IMR-90 (cell line): ENCODE measurements around the gene MRE11. TPM values are rescaled to one million over a fixed set of nuclear protein-coding genes. Genes with fewer than 3 reads are reported as not detected.

ENCODE experiments used
- ATAC-seq: fragments of 200-7000 bp; cut with Tn5 transposase; 2 replicates; pipeline ENCODE4 v1.9.1; 2020; ENCODE audit warnings: low read depth, mild to moderate bottlenecking, moderate library complexity
- BruUV-seq: library from RNA; stranded (reverse); fragments of 400-500 nt; replicated peaks from 2 replicates; lab custom pipeline; 2021; lab: Mats Ljungman, UMichigan
- CTCF ChIA-PET: fragments of 300-600 bp; formaldehyde crosslinking; extraction: SDS; loops from one replicate; lab custom pipeline; 2021; ENCODE audit warnings: antibody characterized with exemption; lab: Yijun Ruan, JAX
- POLR2A ChIA-PET: fragments of 300-600 bp; sonication (Branson Sonifier 250); formaldehyde crosslinking; loops from one replicate; lab custom pipeline; 2022; ENCODE audit warnings: antibody characterized with exemption; ENCODE audit not compliant: unreplicated experiment; lab: Charles Lee
- DNase-seq: peaks from one replicate; pipeline ENCODE4 v3.0.0; 2013
- H2AFZ ChIP-seq: replicated peaks from 2 replicates; pipeline ENCODE3; 2013; ENCODE audit warnings: low read length, mild to moderate bottlenecking; ENCODE audit not compliant: poor library complexity
- H2AK5ac ChIP-seq: 2 replicates; pipeline ENCODE4 v1.6.1; 2013; ENCODE audit warnings: low read depth, low read length, inconsistent platforms
- H2AK9ac ChIP-seq: replicated peaks from 2 replicates; pipeline ENCODE3; 2013; ENCODE audit warnings: mild to moderate bottlenecking, low read depth, low read length, moderate library complexity; ENCODE audit not compliant: poor library complexity
- H2BK120ac ChIP-seq: 2 replicates; pipeline ENCODE4 v1.6.1; 2013; ENCODE audit warnings: low read depth, low read length, inconsistent platforms
- H2BK15ac ChIP-seq: 3 replicates; pipeline ENCODE4 v1.6.1; 2013; ENCODE audit warnings: low read depth, low read length, inconsistent platforms
- H2BK20ac ChIP-seq: 2 replicates; pipeline ENCODE4 v1.6.1; 2013; ENCODE audit warnings: low read depth, mild to moderate bottlenecking, inconsistent platforms, low read length, moderate library complexity
- H2BK5ac ChIP-seq: 2 replicates; pipeline ENCODE4 v1.6.1; 2013; ENCODE audit warnings: mild to moderate bottlenecking, low read depth, low read length, inconsistent platforms; ENCODE audit not compliant: poor library complexity, severe bottlenecking
- H3K14ac ChIP-seq: replicated peaks from 2 replicates; pipeline ENCODE4 v1.6.1; 2013; ENCODE audit warnings: low read depth, low read length, inconsistent platforms
- H3K18ac ChIP-seq: 2 replicates; pipeline ENCODE4 v1.6.1; 2013; ENCODE audit warnings: low read depth, low read length, control low read depth
- H3K23ac ChIP-seq: 2 replicates; pipeline ENCODE4 v1.6.1; 2013; ENCODE audit warnings: low read depth, low read length, inconsistent platforms
- H3K27ac ChIP-seq: 2 replicates; pipeline ENCODE4 v1.5.1; 2013; ENCODE audit warnings: mild to moderate bottlenecking, control low read depth, low read length; ENCODE audit not compliant: insufficient read depth
- H3K27me3 ChIP-seq: 2 replicates; pipeline ENCODE4 v1.6.1; 2013; ENCODE audit warnings: low read length; ENCODE audit not compliant: control insufficient read depth, insufficient read depth
- H3K36me3 ChIP-seq: 2 replicates; pipeline ENCODE4 v1.6.1; 2013; ENCODE audit warnings: low read length, mixed read lengths; ENCODE audit not compliant: control insufficient read depth, insufficient read depth
- H3K4ac ChIP-seq: 2 replicates; pipeline ENCODE4 v1.6.1; 2013; ENCODE audit warnings: low read depth, low read length, inconsistent platforms
- H3K4me1 ChIP-seq: 2 replicates; pipeline ENCODE4 v1.6.1; 2013; ENCODE audit warnings: low read length, mixed read lengths; ENCODE audit not compliant: control insufficient read depth, insufficient read depth
- H3K4me2 ChIP-seq: 2 replicates; pipeline ENCODE4 v1.6.1; 2013; ENCODE audit warnings: low read depth, mild to moderate bottlenecking, control low read depth, low read length, moderate library complexity
- H3K4me3 ChIP-seq: 2 replicates; pipeline ENCODE4 v1.5.1; 2013; ENCODE audit warnings: low read depth, mild to moderate bottlenecking, control low read depth, low read length, moderate library complexity; ENCODE audit not compliant: insufficient read depth
- H3K56ac ChIP-seq: 2 replicates; pipeline ENCODE4 v1.6.1; 2013; ENCODE audit warnings: low read length, inconsistent platforms; ENCODE audit not compliant: insufficient read depth; ENCODE audit errors: extremely low read depth
- H3K79me1 ChIP-seq, 2 experiments: 2 replicates each; pipeline ENCODE4 v1.6.1; 2013; ENCODE audit warnings: low read length in 2 of 2, inconsistent platforms in 1 of 2, low read depth in 1 of 2
- H3K9ac ChIP-seq: 2 replicates; pipeline ENCODE4 v1.6.1; 2013; ENCODE audit warnings: low read depth, low read length, control low read depth
- H3K9me1 ChIP-seq: 2 replicates; pipeline ENCODE4 v1.6.1; 2013; ENCODE audit warnings: low read length, inconsistent platforms; ENCODE audit not compliant: insufficient read depth
- H3K9me3 ChIP-seq: 2 replicates; pipeline ENCODE4 v1.6.1; 2013; ENCODE audit warnings: low read length; ENCODE audit not compliant: control insufficient read depth, insufficient read depth
- H4K20me1 ChIP-seq: 2 replicates; pipeline ENCODE4 v1.6.1; 2013; ENCODE audit warnings: low read length, inconsistent platforms; ENCODE audit not compliant: insufficient read depth
- H4K5ac ChIP-seq: 2 replicates; pipeline ENCODE4 v1.6.1; 2013; ENCODE audit warnings: mild to moderate bottlenecking, low read depth, low read length, control low read depth
- H4K8ac ChIP-seq, 2 experiments: 2 replicates each; pipeline ENCODE4 v1.6.1; 2013; ENCODE audit warnings: low read depth in 2 of 2, low read length in 2 of 2, control low read depth in 1 of 2, inconsistent platforms in 1 of 2
- H4K91ac ChIP-seq: 2 replicates; pipeline ENCODE4 v1.6.1; 2013; ENCODE audit warnings: low read depth, low read length, inconsistent platforms; ENCODE audit not compliant: insufficient read depth
- CEBPB ChIP-seq: IDR thresholded peaks from 2 replicates; pipeline ENCODE4 v1.6.1; 2012; ENCODE audit warnings: low read depth, low read length, improper control_type of control experiment
- CHD1 ChIP-seq: IDR thresholded peaks from 2 replicates; pipeline ENCODE4 v1.6.1; 2012; ENCODE audit warnings: low read depth, low read length, improper control_type of control experiment
- FOS ChIP-seq: fragments of 150-350 bp; IDR thresholded peaks from 2 replicates; pipeline ENCODE4 v1.6.1; 2016; ENCODE audit warnings: low read depth, low read length
- MAFK ChIP-seq: IDR thresholded peaks from 2 replicates; pipeline ENCODE4 v1.6.1; 2012; ENCODE audit warnings: low read depth, low read length, improper control_type of control experiment
- MAZ ChIP-seq: IDR thresholded peaks from 2 replicates; pipeline ENCODE4 v1.6.1; 2012; ENCODE audit warnings: low read depth, mild to moderate bottlenecking, low read length, improper control_type of control experiment, moderate library complexity, borderline replicate concordance
- MXI1 ChIP-seq: IDR thresholded peaks from 2 replicates; pipeline ENCODE4 v1.6.1; 2012; ENCODE audit warnings: low read depth, mild to moderate bottlenecking, low read length, moderate library complexity, borderline replicate concordance
- NFE2L2 ChIP-seq: fragments of 150-350 bp; IDR thresholded peaks from 2 replicates; pipeline ENCODE4 v1.6.1; 2016; ENCODE audit warnings: low read depth, mild to moderate bottlenecking, low read length
- POLR2A ChIP-seq: IDR thresholded peaks from 2 replicates; pipeline ENCODE4 v1.6.1; 2012; ENCODE audit warnings: mild to moderate bottlenecking, low read depth, low read length
- RCOR1 ChIP-seq: IDR thresholded peaks from 2 replicates; pipeline ENCODE4 v1.6.1; 2012; ENCODE audit warnings: mild to moderate bottlenecking, low read length, improper control_type of control experiment; ENCODE audit not compliant: insufficient replicate concordance
- RFX5 ChIP-seq: IDR thresholded peaks from 2 replicates; pipeline ENCODE4 v1.8.0; 2012; ENCODE audit warnings: low read depth, mild to moderate bottlenecking, low read length, moderate library complexity
- SMC3 ChIP-seq: fragments of 150-350 bp; IDR thresholded peaks from 2 replicates; pipeline ENCODE4 v1.6.1; 2016; ENCODE audit warnings: low read depth, mild to moderate bottlenecking, antibody characterized with exemption, low read length, moderate library complexity
- WGBS, 2 experiments: methylation state at CpG; one replicate each; pipeline versions ENCODE4 v1.1.5 to v1.1.7; 2013; ENCODE audit warnings: missing lambda C conversion rate in 2 of 2; ENCODE audit not compliant: insufficient read length in 1 of 2; ENCODE audit errors: extremely low coverage in 2 of 2; 5-methylcytosine and 5-hydroxymethylcytosine counted together
- dilution Hi-C: fragments of 300-500 bp; cut with HindIII; formaldehyde crosslinking; loops from one replicate; pipeline ENCODE4 v1.14.3; 2018; ENCODE audit warnings: low sequenced_read_pairs; ENCODE audit not compliant: unreplicated experiment
- in situ Hi-C: fragments of 300-500 bp; cut with MboI; formaldehyde crosslinking; loops from 3 replicates; pipeline ENCODE4 v1.14.3; 2019; ENCODE audit warnings: low sequenced_read_pairs, inconsistent platforms, mixed read lengths
- intact Hi-C: fragments of 100-400 bp; cut with micrococcal nuclease; formaldehyde crosslinking; loops from 2 replicates; pipeline ENCODE4 v1.10.0; 2022
- polyA plus RNA-seq, 3 experiments: library from polyadenylated mRNA; depleted of rRNA; stranded (reverse); fragments of >200 nt; gene quantifications; 2 replicates each; pipeline ENCODE4 v1.2.3, GENCODE V29; 2012; ENCODE audit warnings: low replicate concordance in 1 of 3
- total RNA-seq: library from RNA; depleted of rRNA; stranded (reverse); fragments of >200 nt; gene quantifications from 2 replicates; pipeline ENCODE4 v1.2.3, GENCODE V29; 2012
- TF ChIP-seq, protein P1 (sequence below): fragments of 150-350 bp; IDR thresholded peaks from 2 replicates; pipeline ENCODE4 v1.6.1; 2017; ENCODE audit warnings: mild to moderate bottlenecking, antibody characterized with exemption, low read length, low read depth
- TF ChIP-seq, protein P2 (sequence below): fragments of 150-350 bp; IDR thresholded peaks from 2 replicates; pipeline ENCODE4 v1.6.1; 2016; ENCODE audit warnings: low read depth, mild to moderate bottlenecking, low read length, moderate library complexity, borderline replicate concordance

Gene MRE11
- total and polyA plus RNA-seq, 2 of the 4 experiments (the other 2 are of a cell fraction), result 9.0 to 15.6 TPM

DNA sequence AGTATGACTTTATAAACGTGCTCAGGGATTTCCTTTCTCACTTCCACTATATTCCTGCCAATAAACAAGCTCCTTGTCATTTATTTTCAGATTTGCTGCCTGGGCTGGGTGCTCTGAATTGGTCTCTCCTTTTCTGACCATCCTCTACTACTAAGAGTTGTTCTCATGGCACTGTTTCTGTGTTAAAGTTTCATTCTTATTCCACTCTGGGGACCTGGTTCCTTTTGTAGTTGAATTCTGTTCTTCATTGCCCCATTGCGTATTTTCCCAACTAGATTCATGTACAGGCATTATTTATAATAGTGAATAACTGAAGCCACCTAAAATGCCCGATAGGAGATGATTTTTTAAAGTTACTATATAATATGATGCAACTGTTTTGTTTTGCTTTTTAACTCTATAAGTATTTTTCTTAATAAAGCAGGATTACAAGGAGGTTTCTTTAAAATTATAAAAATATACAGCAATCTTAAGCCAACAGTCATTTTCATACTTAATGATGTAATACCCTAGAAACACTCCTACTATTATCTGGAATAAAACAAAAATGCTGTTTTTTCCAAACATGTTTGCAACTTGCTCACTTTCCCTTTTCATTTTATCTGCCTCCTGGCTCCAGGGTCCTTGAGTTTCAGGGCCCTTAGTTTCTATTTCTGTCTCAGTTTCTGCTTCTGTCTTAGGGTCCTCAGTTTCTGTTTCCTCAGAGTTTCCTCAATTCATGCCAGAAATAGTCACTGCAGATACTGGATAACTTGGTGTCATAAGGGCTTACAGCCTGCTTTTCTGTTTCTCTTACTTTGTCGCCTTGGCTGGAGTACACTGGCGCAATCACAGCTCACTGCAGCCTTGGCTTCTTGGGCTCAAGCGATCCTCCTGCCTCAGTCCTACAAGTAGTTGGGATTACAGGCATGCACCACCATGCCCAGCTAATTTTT, 40.3 kb upstream of the MRE11 start:
- Histone ChIP-seq H3K9me1 (0 out of 2 replicates have a peak, but pooled peaks cover 3% of the 10 kb centered on the region), H2BK20ac (no peak overlapping the region), H2AFZ (no peak overlapping the region), H3K56ac (no peak overlapping the region), H4K8ac (no peak overlapping the region), H3K9me3 (no peaks in the 10 kb centered on the region), H3K9ac (no peak overlapping the region), H3K4me2 (no peak overlapping the region), H4K20me1 (no peaks in the 10 kb centered on the region), H3K23ac (no peak overlapping the region), H3K36me3 (no peaks in the 10 kb centered on the region), H4K5ac (no peak overlapping the region), H3K4me3 (no peak overlapping the region), H3K4ac (no peak overlapping the region), H2AK9ac (no peak overlapping the region), H3K79me1 (no peaks in the 10 kb centered on the region), H3K27ac (no peak overlapping the region), H3K18ac (no peak overlapping the region), H3K14ac (no peak overlapping the region), H2BK15ac (no peak overlapping the region), H3K4me1 (peaks cover 3% of the 10 kb centered on the region), H2AK5ac (no peak overlapping the region), H4K91ac (no peak overlapping the region), H2BK5ac (no peak overlapping the region), H2BK120ac (no peak overlapping the region), H3K27me3 (peaks cover 1% of the 10 kb centered on the region; the same call in 1 of the 2 replicates)
- no TSS peak for BruUV-seq
- in situ Hi-C loops (no loop called here), intact Hi-C loops (no loop called here), dilution Hi-C loops (no loop called here)
- ATAC-seq (no peak), DNase-seq (no peak)
- WGBS, 2 experiments, result no CpG with 5 or more reads among the region's 6 CpGs
- ChIA-PET POLR2A (no interaction called here), CTCF (interaction anchor here (1.0 kb wide), 1 partner anchor 12 kb away, joined by 5 read pairs; no protein-coding TSS in a partner anchor)
- no peak for TF ChIP-seq POLR2A
- no peak for TF ChIP-seq CEBPB
- TF ChIP-seq MXI1, result no peak
- TF ChIP-seq, protein P1, sequence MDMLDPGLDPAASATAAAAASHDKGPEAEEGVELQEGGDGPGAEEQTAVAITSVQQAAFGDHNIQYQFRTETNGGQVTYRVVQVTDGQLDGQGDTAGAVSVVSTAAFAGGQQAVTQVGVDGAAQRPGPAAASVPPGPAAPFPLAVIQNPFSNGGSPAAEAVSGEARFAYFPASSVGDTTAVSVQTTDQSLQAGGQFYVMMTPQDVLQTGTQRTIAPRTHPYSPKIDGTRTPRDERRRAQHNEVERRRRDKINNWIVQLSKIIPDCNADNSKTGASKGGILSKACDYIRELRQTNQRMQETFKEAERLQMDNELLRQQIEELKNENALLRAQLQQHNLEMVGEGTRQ, result no peak
- no peak for TF ChIP-seq NFE2L2
- no peak for TF ChIP-seq RFX5
- TF ChIP-seq MAZ, result no peak
- TF ChIP-seq MAFK, result no peak
- TF ChIP-seq, protein P2, sequence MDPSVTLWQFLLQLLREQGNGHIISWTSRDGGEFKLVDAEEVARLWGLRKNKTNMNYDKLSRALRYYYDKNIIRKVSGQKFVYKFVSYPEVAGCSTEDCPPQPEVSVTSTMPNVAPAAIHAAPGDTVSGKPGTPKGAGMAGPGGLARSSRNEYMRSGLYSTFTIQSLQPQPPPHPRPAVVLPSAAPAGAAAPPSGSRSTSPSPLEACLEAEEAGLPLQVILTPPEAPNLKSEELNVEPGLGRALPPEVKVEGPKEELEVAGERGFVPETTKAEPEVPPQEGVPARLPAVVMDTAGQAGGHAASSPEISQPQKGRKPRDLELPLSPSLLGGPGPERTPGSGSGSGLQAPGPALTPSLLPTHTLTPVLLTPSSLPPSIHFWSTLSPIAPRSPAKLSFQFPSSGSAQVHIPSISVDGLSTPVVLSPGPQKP, result no peak
- no peak for TF ChIP-seq SMC3
- no peak for TF ChIP-seq FOS
- no peak for TF ChIP-seq CHD1
- no peak for TF ChIP-seq RCOR1
